HepG2 (cell line): Measurements from ENCODE around the gene GJD3. TPM values are rescaled to one million over a fixed set of nuclear protein-coding genes. Genes with fewer than 3 reads are reported as not detected.

Experiments
- ATAC-seq: fragments of 200-7000 bp; cut with Tn5 transposase; 3 replicates; pipeline ENCODE4 v1.9.1; 2020; ENCODE audit warnings: mild to moderate bottlenecking, moderate library complexity
- BruUV-seq: library from RNA; stranded (reverse); fragments of 400-500 nt; replicated peaks from 2 replicates; lab custom pipeline; 2021; lab: Mats Ljungman, UMichigan
- CTCF ChIA-PET: fragments of 300-600 bp; formaldehyde crosslinking; extraction: SDS; loops from one replicate; lab custom pipeline; 2021; ENCODE audit warnings: low total read pairs, inconsistent platforms, low intra/inter-chr PET ratio; lab: Yijun Ruan, JAX
- POLR2A ChIA-PET: fragments of 350-600 bp; sonication (Branson Sonifier 250); formaldehyde crosslinking; loops from one replicate; lab custom pipeline; 2020; ENCODE audit warnings: antibody characterized with exemption, inconsistent platforms; lab: Yijun Ruan, JAX
- DNase-seq: peaks from one replicate; pipeline ENCODE4 v3.0.0-alpha.2; 2015; ENCODE audit warnings: low spot score
- FAIRE-seq: peaks from 3 replicates; lab custom pipeline; 2011; peaks lifted over from hg19 to GRCh38; lab: Jason Lieb, UNC
- H2AFZ ChIP-seq: one replicate; pipeline ENCODE4 v1.6.1; 2011; ENCODE audit warnings: low read length, inconsistent platforms
- H3K27ac ChIP-seq: fragments of 300-600 bp; 3 replicates; pipeline ENCODE4 v1.8.0; 2011; ENCODE audit warnings: mixed run types, mild to moderate bottlenecking, mixed read lengths, low read length, inconsistent platforms; ENCODE audit not compliant: insufficient read depth; ENCODE audit errors: extremely low read length
- H3K27me3 ChIP-seq, 2 experiments: fragments of 200-600 bp in 1 of 2; 2 replicates in 1 of 2; 3 replicates in 1 of 2; pipeline versions ENCODE4 v1.6.0 to v1.8.0; 2011; ENCODE audit warnings: low read length in 2 of 2, mild to moderate bottlenecking in 2 of 2, moderate library complexity in 2 of 2, inconsistent platforms in 1 of 2; ENCODE audit not compliant: insufficient read depth in 2 of 2, control insufficient read depth in 1 of 2
- H3K36me3 ChIP-seq, 2 experiments: fragments of 200-600 bp in 1 of 2; replicated peaks in 1 of 2; 2 replicates in 1 of 2; 3 replicates in 1 of 2; pipeline versions ENCODE4 v1.5.1 to v1.8.0; 2011; ENCODE audit warnings: low read length in 2 of 2, inconsistent platforms in 1 of 2; ENCODE audit not compliant: insufficient read depth in 2 of 2, control insufficient read depth in 1 of 2
- H3K4me1 ChIP-seq: 2 replicates; pipeline ENCODE4 v1.5.1; 2012; ENCODE audit warnings: low read length, inconsistent platforms; ENCODE audit not compliant: insufficient read depth
- H3K4me2 ChIP-seq: 2 replicates; pipeline ENCODE4 v1.6.0; 2011; ENCODE audit warnings: low read depth, low read length, inconsistent platforms
- H3K4me3 ChIP-seq, 3 experiments: fragments of 200-600 bp in 1 of 3; sonication (generic), shearing (Covaris generic) in 1 of 3; replicated peaks in 1 of 3; 2 replicates each; pipeline ENCODE4 v1.5.1; 2011 to 2016; ENCODE audit warnings: low read length in 3 of 3, inconsistent platforms in 2 of 3, low read depth in 2 of 3, mild to moderate bottlenecking in 2 of 3, control low read depth in 1 of 3, mixed read lengths in 1 of 3; ENCODE audit not compliant: insufficient read depth in 1 of 3
- H3K79me2 ChIP-seq: one replicate; pipeline ENCODE4 v1.6.1; 2011; ENCODE audit warnings: low read length, inconsistent platforms; ENCODE audit not compliant: insufficient read depth
- H3K9ac ChIP-seq: 2 replicates; pipeline ENCODE4 v1.6.0; 2011; ENCODE audit warnings: mild to moderate bottlenecking, low read depth, low read length, inconsistent platforms; ENCODE audit not compliant: insufficient read depth
- H3K9me3 ChIP-seq: 2 replicates; pipeline ENCODE4 v1.5.1; 2012; ENCODE audit warnings: mild to moderate bottlenecking, low read length
- H4K20me1 ChIP-seq: 2 replicates; pipeline ENCODE4 v1.6.0; 2011; ENCODE audit warnings: inconsistent platforms, mild to moderate bottlenecking, low read length, moderate library complexity; ENCODE audit not compliant: insufficient read depth
- CHD4 ChIP-seq: fragments of 200-600 bp; sonication (generic); IDR thresholded peaks from 2 replicates; pipeline ENCODE4 v1.7.0; 2017; ENCODE audit warnings: mild to moderate bottlenecking, low read length, borderline replicate concordance
- KIAA2018 ChIP-seq: sonication (generic); formaldehyde crosslinking; IDR thresholded peaks from 2 replicates; pipeline ENCODE4 v1.5.0; 2020; ENCODE audit warnings: mild to moderate bottlenecking, missing genetic modification reagents, borderline replicate concordance
- LCORL ChIP-seq, 2 experiments: fragments of 450-650 bp in 1 of 2; sonication (generic) in 1 of 2; formaldehyde crosslinking in 1 of 2; IDR thresholded peaks; 2 replicates each; pipeline versions ENCODE4 v1.5.0 to v1.6.1; 2017 to 2020; ENCODE audit warnings: antibody characterized with exemption in 1 of 2, missing genetic modification reagents in 1 of 2
- NR3C1 ChIP-seq: sonication (generic); formaldehyde crosslinking; IDR thresholded peaks from 2 replicates; pipeline ENCODE4 v1.4.0; 2020; ENCODE audit warnings: missing genetic modification reagents
- PHF8 ChIP-seq: sonication (generic); formaldehyde crosslinking; IDR thresholded peaks from 2 replicates; pipeline ENCODE4 v1.5.0; 2020; ENCODE audit warnings: missing genetic modification reagents
- RFX1 ChIP-seq: fragments of 450-650 bp; IDR thresholded peaks from 2 replicates; pipeline ENCODE4 v1.6.1; 2017
- TCF7 ChIP-seq: sonication (generic); IDR thresholded peaks from 2 replicates; pipeline ENCODE4 v1.6.1; 2016; ENCODE audit warnings: antibody characterized with exemption, low read depth
- ZNF264 ChIP-seq: sonication (generic); formaldehyde crosslinking; IDR thresholded peaks from 2 replicates; pipeline ENCODE4 v1.4.0; 2020; ENCODE audit warnings: missing genetic modification reagents
- ZNF558 ChIP-seq: sonication (generic); formaldehyde crosslinking; IDR thresholded peaks from 2 replicates; pipeline ENCODE4 v1.9.0; 2022; ENCODE audit warnings: mild to moderate bottlenecking, missing genetic modification reagents, borderline replicate concordance
- ZNF562 ChIP-seq: sonication (generic); formaldehyde crosslinking; IDR thresholded peaks from 2 replicates; pipeline ENCODE4 v1.8.0; 2022; ENCODE audit warnings: missing genetic modification reagents, borderline replicate concordance
- ZNF878 ChIP-seq: sonication (generic); formaldehyde crosslinking; IDR thresholded peaks from 2 replicates; pipeline ENCODE4 v1.8.1; 2023; ENCODE audit warnings: mild to moderate bottlenecking, missing genetic modification reagents, moderate library complexity
- WGBS: methylation state at CpG from one replicate; pipeline ENCODE4 v1.1.6; 2017; ENCODE audit warnings: low lambda C conversion rate; 5-methylcytosine and 5-hydroxymethylcytosine counted together
- in situ Hi-C: cut with HindIII; loops from 2 replicates; pipeline ENCODE4 v1.10.0; 2017; ENCODE audit warnings: low pct_unique_long_range_greater_than_20kb; ENCODE audit not compliant: extremely low pct_ligation_motif_present
- intact Hi-C: fragments of 100-400 bp; cut with micrococcal nuclease; formaldehyde crosslinking; loops from one replicate; pipeline ENCODE4 v1.10.0; 2022; ENCODE audit not compliant: unreplicated experiment
- polyA plus RNA-seq, 8 experiments: library from polyadenylated mRNA; depleted of rRNA in 3 of 8; stranded (reverse) in 7 of 8; unstranded in 1 of 8; fragments of >200 nt; fragmentation: Illumina TruSeq in 4 of 8; extraction: Trizol in 4 of 8; gene quantifications; 2 replicates each; pipeline versions ENCODE4 v1.2.1 to v1.2.3, GENCODE V29; 2011 to 2016; ENCODE audit warnings: low read depth in 4 of 8, missing spikeins in 1 of 8, mixed read lengths in 1 of 8; ENCODE audit not compliant: insufficient read depth in 1 of 8
- total RNA-seq, 5 experiments: library from RNA; depleted of rRNA; stranded (reverse); fragments of >200 nt; fragmentation: Illumina TruSeq; extraction: Trizol; gene quantifications; 2 replicates each; pipeline ENCODE4 v1.2.3, GENCODE V29; 2016; ENCODE audit warnings: low read depth in 1 of 5

Gene GJD3
- total and polyA plus RNA-seq, 2 of the 13 experiments (the other 11 are each of a cell fraction or from before 2014, with no cell fraction given): not detected

DNA sequence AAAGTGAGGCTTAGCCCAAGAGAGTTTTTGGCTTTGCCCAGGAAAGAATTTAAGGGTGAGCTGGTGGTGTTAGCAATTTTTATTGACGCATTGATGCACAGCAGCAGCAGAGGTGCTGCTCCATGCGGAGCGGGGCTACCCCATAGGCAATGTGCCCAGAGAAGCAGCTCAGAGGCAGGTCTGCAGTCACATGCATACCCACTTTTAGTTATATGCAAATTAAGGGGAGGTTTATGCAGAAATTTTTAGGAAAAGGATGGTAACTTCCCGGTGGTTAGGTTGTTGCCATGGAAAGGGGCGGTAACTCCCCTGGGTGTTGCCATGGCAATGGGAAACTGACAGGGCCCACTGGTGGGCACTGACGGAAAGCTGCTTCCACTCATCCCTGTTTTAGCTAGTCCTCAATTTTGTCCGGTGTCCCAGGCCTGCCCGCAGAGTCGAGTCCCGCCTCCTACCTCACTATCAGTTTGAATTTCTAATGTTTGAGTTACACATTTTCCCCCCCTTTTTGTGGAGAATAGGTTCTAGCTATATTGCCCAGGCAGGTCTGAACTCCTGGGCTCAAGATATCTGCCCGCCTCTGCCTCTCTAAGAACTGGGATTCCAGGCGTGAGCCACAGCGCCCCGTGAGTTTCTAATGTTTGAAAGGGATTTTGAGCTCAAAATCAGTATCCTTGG, 10.4 kb upstream of the GJD3 start:
- Histone ChIP-seq H3K27me3 (no peaks in the 10 kb centered on the region), H3K9me3 (peaks cover 6% of the 10 kb centered on the region; the same call in 1 of the 2 replicates), H3K9ac (no peak overlapping the region), H3K79me2 (no peaks in the 10 kb centered on the region), H3K36me3 (no peaks in the 10 kb centered on the region), H3K4me3 (no peak overlapping the region), H3K4me2 (no peak overlapping the region), H2AFZ (no peak overlapping the region), H4K20me1 (no peaks in the 10 kb centered on the region), H3K27ac (no peak overlapping the region)
- no TSS peak for BruUV-seq
- FAIRE-seq (no peak), DNase-seq (no peak), ATAC-seq (no peak)
- intact Hi-C loops: no loop called here
- ChIA-PET CTCF (no interaction called here), POLR2A (no interaction called here)
- WGBS: 82% methylated on average over 14 of the region's 14 CpGs
- TF ChIP-seq RFX1 (peak; percentile 15; the same call in 1 of the 2 replicates), ZNF264 (CRISPR knock-in tag) (no peak)
- TF ChIP-seq, all 625 proteins: peak for 1
- peaks cover 33% of the 10 kb centered on the region for H3K4me1 ChIP-seq
- in situ Hi-C loops: no loop called here

- Histone ChIP-seq H2AFZ (no peak overlapping the region), H3K79me2 (no peaks in the 10 kb centered on the region), H4K20me1 (no peaks in the 10 kb centered on the region), H3K27me3 (no peaks in the 10 kb centered on the region), H3K9me3 (peaks cover 6% of the 10 kb centered on the region; the same call in 1 of the 2 replicates), H3K4me2 (no peak overlapping the region), H3K27ac (no peak overlapping the region), H3K9ac (no peak overlapping the region), H3K4me1 (peaks cover 23% of the 10 kb centered on the region), H3K4me3 (no peak overlapping the region), H3K36me3 (no peaks in the 10 kb centered on the region)
- intact Hi-C loops (no loop called here), in situ Hi-C loops (no loop called here)
- ChIA-PET POLR2A (no interaction called here), CTCF (no interaction called here)
- DNase-seq (no peak), FAIRE-seq (no peak), ATAC-seq (no peak)
- WGBS: 86% methylated on average over 8 of the region's 8 CpGs
- no TSS peak for BruUV-seq
- no peak for TF ChIP-seq NR3C1 (CRISPR knock-in tag)
- no peak for TF ChIP-seq ZNF562 (CRISPR knock-in tag)
- TF ChIP-seq KIAA2018 (CRISPR knock-in tag): no peak
- no peak for TF ChIP-seq ZNF558 (CRISPR knock-in tag)
- TF ChIP-seq ZNF878: no peak
- TF ChIP-seq LCORL (IDR thresholded peaks at IDR 0.05): no peak
- TF ChIP-seq LCORL (CRISPR knock-in tag; IDR thresholded peaks at IDR 0.05): no peak
- no peak for TF ChIP-seq TCF7
- no peak for TF ChIP-seq CHD4
- TF ChIP-seq PHF8 (CRISPR knock-in tag): no peak
These were observed 9.5 kb upstream of the GJD3 start for GRCh38 chr17:40373999-40374398.
